ENCODE results near the gene EZH2.

Gene EZH2

DNA sequence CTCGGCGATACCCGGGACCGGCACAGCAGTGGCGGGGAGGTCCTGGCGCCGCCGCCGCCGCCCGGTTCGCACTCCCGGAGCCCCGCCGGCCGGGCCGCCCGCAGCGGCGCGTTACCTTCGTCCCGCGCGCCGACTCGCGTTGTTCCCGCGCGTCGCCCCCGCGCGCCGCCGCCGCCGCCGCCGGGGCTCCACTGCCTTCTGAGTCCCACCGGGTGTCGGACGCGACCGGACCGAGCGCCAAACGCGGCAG, at the start of gene EZH2:
Gene EZH2, minus strand, starts transcription at position 243 of the 250 bp plus-strand sequence. CDS start 36,993 bp downstream, outside the sequence.
- DNase-seq (ENCODE audit: low spot score) = no peak

DNA sequence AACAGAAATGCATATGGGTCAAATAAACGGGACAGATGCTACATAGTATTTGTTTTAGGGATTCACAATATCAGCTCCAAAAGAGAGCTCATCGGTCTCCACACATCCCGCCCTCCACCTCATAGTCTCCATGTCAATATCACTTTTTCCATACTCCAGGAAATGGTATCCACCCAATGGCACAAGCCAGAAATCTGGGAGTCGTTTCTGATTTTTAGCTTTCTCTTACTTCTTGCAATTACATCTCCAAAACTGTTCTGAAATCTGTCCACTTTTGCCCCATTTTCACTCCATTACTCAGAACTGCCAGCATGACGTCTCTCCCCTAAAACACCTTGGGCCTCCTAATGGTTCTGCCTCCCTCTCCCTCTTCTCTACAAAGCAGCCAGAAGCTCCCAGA, 47.4 kb upstream of the EZH2 start:
- no peak for DNase-seq (ENCODE audit: low spot score)

DNA sequence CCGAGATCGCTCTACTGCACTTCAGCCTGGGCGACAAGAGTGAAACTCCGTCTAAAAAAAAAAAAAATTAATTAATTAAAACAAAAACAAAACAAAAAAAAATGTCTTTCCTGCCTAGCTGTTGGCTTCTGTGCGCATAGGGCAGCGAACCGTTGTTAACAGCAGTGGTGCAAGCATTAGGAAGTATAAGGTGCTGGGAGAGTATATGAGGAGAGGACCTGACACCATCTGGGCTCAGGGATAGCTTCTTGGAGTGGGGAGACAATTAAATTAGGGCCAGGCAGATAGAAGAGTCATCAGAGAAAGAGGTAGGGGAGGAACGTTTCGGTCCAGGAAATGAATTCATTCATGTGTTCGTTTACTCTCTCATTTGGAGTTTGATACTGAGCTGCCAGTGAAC, 46.2 kb upstream of the EZH2 start:
- no peak for DNase-seq (ENCODE audit: low spot score)

DNA sequence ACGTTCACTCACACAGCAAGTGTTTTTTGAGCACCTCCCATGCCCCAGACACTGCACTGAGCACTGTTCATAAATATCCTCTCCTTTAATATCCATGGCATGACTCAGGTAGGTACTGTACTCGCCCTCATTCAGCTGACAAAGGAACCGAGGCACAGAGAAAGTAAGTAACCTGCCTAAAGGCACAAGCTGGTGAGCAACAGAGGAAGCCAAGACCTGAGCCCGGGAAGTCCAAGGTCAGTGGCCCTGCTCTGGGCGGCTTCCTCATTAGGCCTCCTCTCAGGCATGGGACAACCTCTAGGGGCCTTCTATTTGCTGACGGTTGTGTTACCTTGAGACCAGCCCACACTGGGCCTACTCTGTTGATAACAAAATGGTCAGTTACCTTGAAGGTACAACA, 45.1 kb upstream of the EZH2 start:
- no peak for DNase-seq (ENCODE audit: low spot score)

DNA sequence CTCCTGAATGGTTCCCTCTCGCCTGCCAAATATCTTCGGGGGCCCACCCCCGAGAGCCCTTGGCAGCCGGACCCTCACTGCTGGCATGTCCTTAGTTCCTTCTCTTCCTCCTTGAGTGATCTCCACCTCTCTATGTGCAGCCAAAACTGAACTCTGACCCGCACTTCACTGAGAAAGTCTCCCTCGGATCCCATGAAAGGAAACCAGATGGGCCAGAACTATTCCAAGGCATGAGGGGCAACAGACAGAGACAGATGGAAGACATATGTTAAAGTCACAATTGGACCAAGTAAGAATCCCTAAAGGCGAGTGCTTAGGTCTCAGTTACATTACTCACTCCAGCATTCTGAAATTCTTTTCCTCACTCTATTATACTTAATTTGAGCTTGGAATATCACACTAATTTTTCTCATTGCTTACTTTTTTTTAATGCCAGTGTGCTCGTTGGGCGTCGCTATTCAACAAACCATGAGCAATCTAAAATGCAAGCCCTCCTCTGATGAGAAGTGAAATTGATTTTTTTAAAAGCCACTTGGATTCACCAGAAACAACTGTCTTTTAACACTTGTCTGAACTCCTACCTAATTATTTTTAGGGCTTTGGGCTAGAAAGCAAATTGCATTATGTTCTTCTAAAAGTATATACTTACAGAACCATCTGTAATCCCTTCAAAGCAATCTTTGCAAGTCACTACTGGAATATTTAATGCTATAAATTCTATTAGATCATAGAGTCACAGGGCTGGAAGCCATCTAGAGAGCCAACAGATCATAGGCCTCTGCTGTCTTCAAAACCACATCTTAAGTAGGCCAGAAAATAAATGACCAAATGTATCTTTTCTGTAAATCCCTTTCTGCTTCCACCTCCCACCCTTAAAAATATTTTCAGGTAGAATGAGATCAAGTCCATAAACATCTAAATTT, 43.3 kb upstream of the EZH2 start:
- DNase-seq (ENCODE audit: low spot score) = no peak

DNA sequence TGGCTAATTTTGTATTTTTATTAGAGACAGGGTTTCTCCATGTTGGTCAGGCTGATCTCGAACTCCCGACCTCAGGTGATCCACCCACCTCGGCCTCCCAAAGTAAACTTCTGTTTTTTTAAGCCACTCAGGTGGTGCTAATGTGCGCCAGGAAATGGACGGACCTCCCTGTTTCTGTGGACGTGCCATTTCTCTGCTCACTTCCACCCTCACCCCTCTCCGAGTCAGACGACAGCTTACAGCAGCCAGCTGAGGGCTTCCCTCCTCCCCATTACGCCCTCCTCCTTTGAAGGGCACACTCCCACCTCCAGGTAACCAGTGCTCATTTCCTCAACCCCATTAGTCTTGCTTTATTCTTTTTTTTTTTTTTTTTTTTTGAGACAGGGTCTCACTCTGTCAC, 41.7 kb upstream of the EZH2 start:
- no peak for DNase-seq (ENCODE audit: low spot score)

DNA sequence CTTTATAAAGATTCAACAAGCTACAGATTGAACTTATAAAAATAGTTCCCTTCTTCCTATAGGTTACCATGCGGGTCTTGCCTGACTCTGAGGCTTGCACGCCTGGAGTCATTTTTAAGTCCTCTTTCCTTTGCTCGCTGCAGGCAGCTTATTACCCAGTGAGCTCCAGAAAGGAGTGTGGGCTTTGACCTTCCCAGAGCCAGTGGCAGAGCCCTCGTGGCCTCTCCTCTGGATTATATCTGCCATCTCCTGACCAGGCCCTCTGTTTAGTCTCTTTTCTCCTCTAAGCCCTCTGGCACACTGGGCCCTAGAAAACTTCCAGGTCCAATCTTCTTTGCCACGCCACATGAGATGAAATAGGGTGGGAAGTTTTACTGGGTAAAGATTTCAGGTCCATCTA, 39.9 kb upstream of the EZH2 start:
- no peak for DNase-seq (ENCODE audit: low spot score)

DNA sequence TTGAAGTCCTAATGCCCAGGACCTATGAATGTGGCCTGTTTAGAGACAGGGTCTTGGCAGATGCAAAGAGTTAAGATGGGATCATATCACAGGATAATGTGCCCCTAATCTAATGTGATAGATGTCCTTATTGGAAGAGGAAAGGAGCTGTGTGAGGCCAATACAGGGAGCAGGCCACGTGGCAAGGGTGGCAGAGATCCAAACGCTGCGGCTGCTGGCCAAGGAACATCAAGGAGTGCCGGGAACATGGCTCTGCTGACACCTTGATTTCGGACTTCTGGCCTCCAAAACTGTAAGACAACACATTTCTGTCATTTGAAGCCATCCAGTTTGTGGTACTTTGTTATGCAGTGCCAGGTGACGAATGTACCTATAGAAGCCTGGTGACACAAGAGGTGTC, 37.7 kb upstream of the EZH2 start:
- no peak for DNase-seq (ENCODE audit: low spot score)

DNA sequence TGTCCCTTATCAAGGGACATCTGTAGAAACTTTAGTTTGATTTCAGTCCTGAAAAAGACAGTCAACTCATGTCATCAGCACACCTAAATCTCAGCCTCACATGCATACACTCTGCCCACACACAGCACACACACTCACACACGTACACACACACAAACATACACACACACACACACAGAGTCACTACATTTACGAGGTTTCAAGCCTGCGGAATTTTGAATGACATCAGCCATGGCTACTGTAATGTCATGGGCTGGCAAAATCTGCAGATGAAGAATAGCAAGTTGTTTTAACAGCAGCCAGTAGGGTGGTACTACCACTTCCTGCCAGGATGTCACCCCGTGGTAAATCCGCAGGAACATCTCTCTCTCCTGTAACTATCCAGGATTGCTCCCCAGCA, 37.1 kb upstream of the EZH2 start:
- DNase-seq (ENCODE audit: low spot score) = no peak

DNA sequence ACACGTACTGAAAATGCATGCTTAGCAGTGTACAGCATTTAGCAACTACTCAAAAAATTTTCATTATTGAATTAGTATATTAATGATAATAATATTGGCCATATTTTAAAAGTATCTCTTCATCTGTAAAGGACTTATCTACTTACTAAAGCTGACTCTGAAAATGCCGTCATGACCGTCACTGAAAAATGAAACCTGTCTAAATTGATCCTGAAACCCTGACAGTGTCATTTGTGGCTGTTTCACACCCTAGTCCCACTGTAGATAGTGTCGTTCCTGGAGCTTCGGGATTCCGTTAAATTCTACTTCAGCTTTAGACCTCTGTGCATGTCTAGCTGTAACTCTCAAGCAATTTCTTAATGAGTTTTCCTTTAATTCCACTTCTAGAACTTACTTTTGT, 35.8 kb upstream of the EZH2 start:
- no peak for DNase-seq (ENCODE audit: low spot score)

DNA sequence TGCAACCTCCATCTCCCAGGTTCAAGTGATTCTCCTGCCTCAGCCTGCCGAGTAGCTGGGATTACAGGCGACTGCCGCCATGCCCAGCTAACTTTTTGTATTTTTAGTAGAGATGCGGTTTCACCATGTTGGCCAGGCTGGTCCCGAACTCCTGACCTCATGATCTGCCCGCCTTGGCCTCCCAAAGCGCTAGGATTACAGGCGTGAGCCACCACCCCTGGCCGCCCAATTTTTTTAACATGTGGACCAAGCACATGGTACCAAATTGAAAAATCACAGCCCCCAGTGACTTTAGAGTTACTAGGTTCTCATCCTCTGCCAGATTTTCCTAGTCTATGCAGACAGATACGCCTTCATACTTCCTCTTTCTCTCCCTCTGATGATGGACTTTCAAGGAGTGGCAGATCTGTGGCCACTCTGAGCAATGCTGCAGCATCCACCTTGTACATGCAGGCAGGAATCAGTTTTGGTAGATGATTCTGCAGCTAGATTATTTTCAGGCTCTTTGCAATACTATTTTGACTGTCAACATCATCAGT, 34.0 kb upstream of the EZH2 start:
- no peak for DNase-seq (ENCODE audit: low spot score)

DNA sequence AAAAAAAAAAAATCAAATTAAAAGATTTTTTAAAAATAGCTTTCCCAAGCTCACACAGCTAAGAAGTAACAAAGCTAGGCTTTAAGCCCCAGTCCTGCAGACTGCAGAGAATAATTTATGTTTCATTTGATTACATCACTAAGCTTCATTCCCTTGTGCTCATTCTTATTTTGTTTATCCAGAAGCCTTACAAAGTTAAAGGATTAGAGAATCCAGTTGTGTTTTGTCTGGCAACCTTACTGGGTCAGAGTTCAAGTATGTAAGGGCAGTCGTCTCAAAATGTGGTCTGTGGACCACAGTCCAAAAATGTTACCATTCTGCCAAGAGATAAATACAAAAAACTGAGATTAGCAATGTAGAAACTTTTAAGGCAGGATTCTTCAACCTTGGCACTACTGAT, 32.1 kb upstream of the EZH2 start:
- DNase-seq (ENCODE audit: low spot score) = peak; percentile 60

DNA sequence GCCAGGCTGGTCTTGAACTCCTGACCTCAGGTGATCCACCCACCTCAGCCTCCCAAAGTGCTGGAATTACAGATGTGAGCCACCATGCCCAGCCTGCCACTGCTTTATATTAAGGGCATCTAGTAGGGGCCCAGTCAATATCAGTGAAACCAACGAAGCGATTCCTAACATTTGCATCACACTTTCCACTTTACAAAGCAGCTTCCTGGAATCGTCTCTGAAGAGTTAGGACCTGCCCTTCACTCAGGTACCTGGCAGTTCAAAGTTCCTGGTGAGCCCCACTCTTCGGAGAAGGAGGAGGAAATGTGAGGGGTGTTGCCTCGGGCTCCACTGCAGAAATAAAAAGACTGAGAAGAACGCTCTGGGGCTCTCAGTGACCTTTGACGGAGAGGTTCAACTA, 31.1 kb upstream of the EZH2 start:
- no peak for DNase-seq (ENCODE audit: low spot score)

DNA sequence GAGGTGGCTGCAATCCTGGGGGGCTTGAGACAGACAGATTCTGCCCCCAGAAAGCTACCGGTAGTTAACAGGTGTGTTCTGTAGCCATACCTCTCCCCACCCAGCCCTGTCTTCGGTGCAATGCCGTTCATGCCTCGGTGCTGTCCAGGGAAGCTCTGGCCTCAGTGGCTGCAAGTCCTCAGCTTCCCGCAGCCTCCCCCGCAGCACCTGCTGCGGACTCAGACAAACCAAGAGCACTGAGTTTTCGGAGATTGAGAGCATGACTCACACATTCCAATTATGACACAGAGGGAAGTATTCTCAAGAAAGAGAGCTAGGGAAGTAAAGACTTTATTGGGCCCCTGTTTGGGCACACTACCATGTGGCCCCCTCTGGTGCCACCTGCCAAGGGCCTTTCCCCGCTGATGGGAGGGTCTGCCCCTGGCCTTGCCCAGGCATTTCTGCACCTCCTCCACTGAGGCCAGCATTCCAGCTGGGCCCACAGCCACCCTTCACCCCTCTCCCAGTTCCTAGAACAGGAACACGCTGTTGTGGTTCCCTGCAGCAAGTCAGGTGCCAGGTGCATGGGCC, 30.2 kb upstream of the EZH2 start:
- DNase-seq (ENCODE audit: low spot score) = peak; percentile 37

DNA sequence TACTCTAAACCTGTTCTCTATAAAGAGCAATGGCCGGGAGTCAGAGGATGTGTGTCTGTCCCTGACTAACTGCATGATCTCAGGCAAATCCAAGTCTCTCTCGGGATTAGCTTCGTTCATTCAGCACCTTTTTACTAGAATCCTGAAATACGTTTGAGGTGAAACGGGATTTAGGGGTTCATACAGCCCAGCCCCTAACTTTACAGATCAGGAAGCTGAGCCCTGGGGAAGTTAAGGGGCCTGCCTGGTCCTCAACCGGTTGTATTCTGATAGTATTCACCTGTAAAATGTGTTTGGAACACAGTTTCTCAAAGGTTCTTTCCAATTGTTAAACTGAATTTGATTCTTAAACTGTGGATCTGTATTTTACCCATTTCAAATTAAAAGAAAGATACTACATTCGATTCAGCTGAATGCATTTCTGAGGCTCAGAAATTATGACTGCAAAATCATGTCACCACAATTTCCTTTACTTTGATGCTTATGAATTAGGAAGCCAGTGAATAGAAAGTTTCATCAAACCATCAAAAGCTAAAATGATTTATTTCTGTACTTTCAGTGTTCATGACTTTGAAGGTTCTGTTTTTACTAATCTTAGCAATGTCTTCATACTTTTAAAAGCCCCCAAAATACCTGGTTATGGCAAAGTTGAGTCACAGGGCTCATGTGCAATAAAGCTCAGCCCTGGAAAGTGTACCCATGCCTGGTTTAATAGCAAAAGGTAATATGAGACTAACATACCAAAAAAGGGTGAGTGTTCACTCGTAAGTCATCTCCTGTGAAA, 28.9 kb upstream of the EZH2 start:
- DNase-seq (ENCODE audit: low spot score) = no peak

DNA sequence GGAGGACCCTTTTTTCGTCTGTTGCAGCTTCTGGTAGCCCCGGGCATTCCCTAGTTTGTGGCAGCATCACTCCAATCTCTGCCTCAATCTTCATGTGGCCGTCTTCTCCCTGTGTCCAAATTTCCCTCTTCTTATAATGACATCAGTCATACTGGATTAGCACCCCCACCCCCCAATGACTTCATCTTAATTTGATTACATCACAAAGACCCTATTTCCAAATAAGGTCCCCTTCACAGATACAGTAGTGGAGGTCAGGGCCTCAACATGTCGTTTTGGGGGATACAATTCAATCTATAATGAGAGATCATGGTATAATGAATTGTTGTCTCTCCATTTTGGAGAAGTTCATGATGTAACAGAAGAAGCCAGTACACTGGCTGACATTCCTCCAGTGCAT, 28.1 kb upstream of the EZH2 start:
- no peak for DNase-seq (ENCODE audit: low spot score)

DNA sequence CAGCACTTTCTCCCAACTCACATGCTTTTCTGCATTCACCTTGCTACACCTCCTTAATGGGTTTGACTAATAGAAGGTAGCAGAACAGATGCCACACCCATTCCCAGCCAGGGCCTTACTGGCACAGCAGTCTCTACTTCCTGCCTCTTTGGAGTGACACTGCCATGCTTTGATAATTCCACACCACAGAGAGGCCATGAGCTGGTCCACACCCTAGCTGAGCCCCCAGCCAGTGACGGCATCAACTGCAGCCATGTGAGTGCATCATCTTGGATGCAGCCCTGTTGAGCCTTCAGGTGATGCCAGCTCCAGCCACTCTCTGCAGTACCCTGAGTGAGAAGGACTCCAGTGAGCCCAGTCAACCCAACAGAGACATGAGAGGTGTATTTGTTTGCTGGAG, 27.5 kb upstream of the EZH2 start:
- DNase-seq (ENCODE audit: low spot score) = no peak

DNA sequence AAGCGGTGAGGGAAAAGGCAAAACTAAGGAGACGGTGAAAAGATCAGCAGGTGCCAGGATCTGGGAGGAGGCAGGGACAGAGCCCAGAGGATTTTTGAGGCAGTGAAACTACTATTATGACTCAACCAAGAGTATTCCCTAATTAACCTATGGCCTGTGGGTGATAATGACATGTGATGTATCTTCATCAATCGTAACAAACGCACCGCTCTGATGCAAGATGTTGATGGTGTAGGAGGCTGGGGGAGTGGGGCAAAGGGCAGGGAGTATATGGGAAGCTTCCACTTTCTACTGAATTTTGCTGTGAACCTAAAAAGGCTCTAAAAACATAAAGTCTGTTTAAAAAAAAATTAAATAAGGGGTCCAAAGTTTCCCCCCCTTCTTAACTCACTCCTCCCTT, 25.5 kb upstream of the EZH2 start:
- no peak for DNase-seq (ENCODE audit: low spot score)

DNA sequence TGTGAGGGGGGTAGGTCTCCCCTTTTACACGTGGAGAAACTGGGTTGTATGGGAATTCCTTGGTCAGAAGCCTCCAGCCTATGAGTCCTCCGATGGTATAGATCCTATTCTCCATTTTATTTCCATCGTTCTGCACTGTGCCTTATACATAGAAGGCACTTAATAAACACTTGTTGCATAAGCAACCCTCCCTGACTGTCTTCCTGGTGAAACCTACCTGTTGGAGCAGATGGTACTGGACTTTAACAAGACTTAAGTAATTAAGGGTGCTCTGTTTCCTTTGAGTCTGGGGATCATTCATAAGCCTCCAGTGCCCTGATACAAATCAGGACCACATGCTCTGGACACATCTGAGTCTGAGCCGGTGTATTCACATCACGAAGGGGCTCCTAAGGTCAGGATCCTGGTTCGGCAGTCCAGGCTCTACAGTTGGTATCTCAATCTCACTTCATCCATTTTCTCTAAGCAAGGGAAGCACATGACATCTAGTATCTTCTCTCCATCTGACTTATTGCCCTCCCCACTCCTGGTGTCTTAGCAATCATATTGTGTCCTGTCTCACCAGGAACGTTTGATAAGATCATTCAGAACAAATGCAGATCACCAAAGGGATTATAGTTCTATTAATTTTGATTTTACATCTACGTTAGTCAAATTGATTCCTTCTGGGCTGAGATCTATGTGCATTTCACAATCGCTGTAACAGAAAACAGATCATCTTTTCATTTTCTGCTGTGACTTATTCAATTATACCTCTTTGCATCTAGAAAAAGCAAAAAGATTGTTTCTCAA, 22.8 kb upstream of the EZH2 start:
- no peak for DNase-seq (ENCODE audit: low spot score)

DNA sequence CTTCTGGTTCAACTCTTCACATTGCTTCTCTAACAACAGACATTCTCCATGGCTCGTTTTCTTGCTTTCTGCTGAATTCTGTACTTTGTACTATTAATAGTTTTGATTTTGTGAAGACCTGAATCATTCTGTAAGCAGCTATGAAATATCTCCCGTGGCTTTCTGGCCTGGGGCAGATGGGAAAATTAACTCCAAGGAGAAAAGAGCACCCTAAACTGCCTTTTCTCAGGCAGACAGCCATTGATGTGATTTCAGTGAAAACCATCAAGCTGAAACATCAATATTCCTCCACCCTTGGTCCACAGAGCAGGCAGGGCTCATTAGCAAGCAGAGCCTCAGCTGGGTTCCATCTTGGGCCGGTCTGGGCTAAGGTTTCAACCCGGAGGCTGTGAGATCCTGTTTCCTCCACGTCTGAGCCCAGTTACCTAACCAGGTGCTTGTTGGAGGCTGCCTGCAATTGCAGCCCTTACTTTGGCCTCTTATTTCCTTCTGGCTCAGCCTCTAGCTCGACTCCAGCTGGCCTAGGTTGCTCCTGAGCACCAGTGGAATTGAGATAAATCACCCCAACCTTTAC, 21.1 kb upstream of the EZH2 start:
- no peak for DNase-seq (ENCODE audit: low spot score)

DNA sequence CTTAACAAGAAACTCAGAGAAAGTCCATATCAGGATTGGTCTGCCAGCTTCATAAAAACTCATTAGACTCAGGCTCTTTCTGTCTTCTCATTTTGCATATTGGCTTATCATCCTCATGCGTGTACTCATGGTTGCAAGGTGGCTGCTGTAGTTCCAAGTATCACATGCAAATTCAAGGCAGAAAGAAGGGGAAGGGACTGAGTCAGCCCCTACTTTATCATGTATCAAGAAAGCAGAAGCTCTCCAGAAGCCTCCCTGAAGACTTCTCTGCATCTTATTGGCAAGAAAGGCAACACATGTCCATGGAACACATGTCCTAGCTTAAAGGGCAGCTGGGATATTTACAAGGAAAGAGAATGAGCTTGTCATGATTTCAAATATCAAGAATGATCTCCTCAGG, 19.4 kb upstream of the EZH2 start:
- DNase-seq (ENCODE audit: low spot score) = no peak

DNA sequence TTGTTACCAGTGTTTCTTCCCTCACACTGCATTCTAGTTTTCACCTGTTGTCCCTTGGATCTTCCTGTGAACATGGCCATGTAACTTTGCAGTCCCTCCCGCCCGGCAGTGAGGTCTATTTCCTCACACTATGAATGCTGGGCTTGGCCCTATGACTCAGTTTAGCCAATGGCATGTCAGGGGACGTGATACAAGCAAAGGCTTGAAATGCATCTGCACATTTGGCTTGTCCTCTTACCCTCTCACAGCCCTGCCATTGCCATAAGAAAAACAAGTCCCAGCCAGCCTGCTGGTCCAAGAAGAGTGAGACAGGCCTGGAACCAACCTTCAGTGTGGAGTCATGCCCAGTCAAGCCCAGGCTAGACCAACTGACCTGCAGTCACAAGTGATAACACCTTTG, 17.1 kb upstream of the EZH2 start:
- DNase-seq (ENCODE audit: low spot score) = no peak

Measured in AG20443 (cell line).